OCI-LY1 (cell line): ENCODE data around the gene SORCS3.

Experiments
- EZH2 ChIP-seq: fragments of 200-600 bp; sonication (generic), shearing (Covaris generic); IDR thresholded peaks from 2 replicates; pipeline ENCODE4 v1.8.0; 2017; ENCODE audit warnings: borderline replicate concordance, mixed run types, mild to moderate bottlenecking, antibody characterized with exemption, low read length, moderate library complexity, mixed read lengths
- TF ChIP-seq, protein P1 (sequence below): fragments of 200-600 bp; sonication (generic), shearing (Covaris generic); IDR thresholded peaks from 2 replicates; pipeline ENCODE4 v1.5.1; 2017; ENCODE audit warnings: mild to moderate bottlenecking, antibody characterized with exemption, low read length, moderate library complexity, mixed read lengths

- TF ChIP-seq, protein P1, sequence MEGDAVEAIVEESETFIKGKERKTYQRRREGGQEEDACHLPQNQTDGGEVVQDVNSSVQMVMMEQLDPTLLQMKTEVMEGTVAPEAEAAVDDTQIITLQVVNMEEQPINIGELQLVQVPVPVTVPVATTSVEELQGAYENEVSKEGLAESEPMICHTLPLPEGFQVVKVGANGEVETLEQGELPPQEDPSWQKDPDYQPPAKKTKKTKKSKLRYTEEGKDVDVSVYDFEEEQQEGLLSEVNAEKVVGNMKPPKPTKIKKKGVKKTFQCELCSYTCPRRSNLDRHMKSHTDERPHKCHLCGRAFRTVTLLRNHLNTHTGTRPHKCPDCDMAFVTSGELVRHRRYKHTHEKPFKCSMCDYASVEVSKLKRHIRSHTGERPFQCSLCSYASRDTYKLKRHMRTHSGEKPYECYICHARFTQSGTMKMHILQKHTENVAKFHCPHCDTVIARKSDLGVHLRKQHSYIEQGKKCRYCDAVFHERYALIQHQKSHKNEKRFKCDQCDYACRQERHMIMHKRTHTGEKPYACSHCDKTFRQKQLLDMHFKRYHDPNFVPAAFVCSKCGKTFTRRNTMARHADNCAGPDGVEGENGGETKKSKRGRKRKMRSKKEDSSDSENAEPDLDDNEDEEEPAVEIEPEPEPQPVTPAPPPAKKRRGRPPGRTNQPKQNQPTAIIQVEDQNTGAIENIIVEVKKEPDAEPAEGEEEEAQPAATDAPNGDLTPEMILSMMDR = no peak
- no peak for TF ChIP-seq EZH2
These were observed 165.7 kb downstream of the SORCS3 start for GRCh38 chr10:104806801-104807200.
